Measurements from ENCODE around the gene HLA-DMA.
A peak's percentile ranks its signal among the peaks of the same experiment; 100 is the strongest.

Gene HLA-DMA

DNA sequence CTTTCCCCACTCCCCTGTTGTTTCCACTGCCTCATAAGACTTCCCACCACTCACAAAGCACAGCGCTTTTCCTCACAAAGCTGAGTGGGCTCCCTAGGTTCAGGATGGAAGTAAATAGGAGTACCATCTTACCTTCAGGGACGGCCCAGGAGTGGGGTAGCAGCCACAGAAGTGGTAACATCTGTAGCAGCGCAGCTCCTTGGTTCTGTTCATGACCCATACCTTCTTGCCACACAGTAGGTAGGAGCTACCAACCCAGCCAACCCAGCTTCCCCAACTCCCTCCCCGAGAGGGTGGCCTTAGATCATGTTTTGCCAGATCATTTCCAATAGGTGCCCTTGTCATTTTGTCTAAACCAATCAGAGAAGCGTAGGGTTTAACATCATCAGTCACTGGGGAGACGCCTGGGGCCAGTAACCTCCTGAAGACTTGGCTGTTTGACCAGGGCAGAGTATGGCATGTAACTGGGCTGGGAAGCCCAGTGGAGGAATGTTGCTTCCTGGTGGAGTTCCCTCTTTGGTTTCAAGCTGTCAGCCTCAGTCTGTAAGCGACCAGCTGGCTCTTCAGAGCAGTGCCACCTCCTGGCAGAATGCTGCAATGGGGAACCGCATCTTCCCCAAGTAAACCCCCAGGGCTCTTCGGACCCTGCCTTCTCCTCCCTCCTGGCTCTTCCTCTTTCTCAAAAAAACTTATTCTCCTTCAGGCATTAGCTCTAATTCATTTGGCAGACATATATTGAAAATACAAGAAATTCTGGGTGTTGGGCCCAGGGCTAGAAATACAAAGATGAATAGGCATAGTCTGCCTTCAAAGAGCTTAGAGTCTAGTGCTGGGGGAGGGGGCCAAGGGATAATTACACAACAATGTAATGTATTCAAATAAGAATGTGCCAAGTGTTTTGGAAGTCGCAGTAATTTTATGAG, at the start of gene HLA-DMA:
TSS of gene HLA-DMA (minus strand) at position 281 of the 923 bp plus-strand sequence. CDS start at position 220, 61 bp downstream.
- DNase-seq (ENCODE audit: low spot score) = peak; percentile 89

DNA sequence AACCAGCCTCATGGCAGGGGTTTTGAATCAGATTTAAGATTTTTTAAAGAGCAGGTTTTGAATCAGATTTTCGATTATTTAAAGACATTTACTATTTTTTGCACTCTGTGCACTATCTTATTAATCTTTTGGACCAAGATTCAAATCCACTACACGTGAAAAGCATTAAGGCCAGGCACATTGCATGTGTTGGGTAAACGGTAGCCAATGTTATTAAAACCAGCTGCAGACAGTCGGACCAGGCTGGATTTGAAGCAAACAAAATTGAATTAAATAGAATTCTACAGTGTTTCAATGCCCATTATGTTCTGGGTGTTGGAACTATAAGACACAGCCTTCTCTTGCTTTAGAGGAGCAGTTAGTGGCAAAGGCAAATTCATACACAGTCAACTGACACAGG, 48.8 kb upstream of the HLA-DMA start:
- DNase-seq (ENCODE audit: low spot score) = no peak

DNA sequence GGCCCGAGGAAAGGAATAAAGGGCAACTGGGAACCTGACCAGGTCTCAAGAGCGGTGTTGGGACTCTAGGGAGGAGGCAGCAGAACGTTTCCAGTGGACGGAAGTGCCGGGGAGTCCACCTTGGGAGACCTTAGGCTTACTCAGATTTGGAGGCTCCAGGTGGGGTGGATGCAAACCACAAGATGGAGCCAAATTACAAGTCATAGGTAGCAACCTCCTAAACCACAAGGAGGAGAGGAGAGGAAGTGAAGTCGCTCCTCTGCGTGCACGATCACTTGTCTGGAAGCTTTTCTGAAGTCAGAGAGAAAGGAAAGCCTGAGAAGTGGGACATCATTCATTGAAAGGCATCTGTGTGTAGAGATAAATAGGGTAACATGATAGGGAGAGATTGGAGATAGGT, 47.2 kb upstream of the HLA-DMA start:
- no peak for DNase-seq (ENCODE audit: low spot score)

DNA sequence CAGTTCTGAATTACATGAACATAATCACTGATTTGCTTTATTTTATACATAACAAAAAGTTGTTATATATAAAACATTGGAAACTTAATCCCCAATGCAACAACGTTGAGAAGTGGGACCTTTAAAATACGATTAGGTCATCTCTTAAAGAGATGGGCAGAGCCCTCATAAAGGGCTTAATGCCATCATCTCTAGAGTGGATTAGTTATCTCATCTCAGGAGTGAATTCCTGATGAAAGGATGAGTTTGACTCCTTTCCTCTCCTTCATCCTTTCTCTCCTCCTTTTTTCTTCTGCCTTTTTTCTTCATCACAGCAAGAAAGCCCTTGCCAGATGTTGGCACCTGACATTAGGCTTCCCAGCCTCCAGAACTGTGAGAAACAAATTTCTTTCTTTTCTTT, 42.6 kb upstream of the HLA-DMA start:
- DNase-seq (ENCODE audit: low spot score) = no peak

DNA sequence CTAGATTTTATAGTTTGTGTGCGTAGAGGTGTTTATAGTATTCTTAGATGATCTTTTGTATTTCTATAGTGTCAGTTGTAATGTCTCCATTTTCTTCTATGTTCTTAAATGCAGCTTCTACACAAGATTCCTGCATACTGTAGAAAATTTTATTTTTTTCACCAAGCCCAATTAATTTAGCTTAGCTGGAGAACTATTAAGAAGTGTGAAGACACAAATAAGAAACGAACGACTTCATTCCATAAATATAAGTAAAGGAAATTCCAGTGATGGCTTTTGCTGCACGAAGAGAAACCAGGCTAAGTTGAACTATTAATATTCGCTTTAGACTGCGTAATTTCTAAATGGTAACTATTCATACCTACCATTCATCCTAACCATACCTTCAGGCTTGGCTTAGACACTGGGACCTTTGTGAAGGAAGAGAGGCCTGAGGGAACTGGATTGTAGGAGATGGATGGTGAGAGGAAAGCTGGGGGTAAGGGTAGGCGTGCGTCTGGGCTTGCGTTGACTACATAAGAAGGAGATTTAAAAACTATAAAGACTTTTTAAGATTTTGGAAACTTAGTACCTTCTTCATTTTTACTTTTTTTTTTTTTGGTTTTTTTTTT, 40.6 kb upstream of the HLA-DMA start:
- no peak for DNase-seq (ENCODE audit: low spot score)

DNA sequence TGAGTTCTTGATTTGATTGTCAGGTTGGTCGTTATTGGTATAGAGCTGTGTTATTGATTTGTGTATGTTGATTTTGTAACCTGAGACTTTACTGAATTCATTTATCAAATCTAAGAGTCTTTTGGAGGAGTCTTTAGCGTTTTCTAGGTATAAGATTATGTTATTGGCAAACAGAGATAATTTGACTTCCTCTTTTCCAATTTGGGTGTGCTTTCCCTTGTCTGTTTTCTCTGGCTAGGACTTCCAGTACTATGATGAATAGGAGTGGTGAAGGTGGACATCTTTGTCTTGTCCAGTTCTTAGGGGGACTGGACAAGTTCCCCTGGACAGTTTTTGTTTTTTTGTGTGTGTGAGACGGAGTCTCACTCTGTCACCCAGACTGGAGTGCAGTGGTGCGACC, 39.1 kb upstream of the HLA-DMA start:
- DNase-seq (ENCODE audit: low spot score) = no peak

DNA sequence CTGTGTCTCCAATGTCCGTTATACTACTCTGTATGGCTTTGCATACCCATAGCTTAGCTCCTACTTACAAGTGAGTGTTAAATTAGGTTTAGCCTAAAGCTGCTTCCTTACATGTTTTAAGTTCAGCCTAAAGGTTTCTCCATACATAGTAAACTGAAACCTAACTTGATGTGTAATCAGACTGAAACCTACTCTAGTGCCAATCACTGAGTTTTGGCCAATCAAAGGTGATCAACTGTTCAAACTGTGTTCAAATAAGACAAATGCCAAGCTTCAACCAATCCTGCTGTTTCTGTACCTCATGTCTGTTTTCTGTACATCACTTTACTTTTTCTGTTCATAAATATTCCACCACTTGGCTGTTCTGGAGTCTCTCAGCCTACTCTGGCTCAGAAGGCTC, 36.5 kb upstream of the HLA-DMA start:
- DNase-seq (ENCODE audit: low spot score) = no peak

DNA sequence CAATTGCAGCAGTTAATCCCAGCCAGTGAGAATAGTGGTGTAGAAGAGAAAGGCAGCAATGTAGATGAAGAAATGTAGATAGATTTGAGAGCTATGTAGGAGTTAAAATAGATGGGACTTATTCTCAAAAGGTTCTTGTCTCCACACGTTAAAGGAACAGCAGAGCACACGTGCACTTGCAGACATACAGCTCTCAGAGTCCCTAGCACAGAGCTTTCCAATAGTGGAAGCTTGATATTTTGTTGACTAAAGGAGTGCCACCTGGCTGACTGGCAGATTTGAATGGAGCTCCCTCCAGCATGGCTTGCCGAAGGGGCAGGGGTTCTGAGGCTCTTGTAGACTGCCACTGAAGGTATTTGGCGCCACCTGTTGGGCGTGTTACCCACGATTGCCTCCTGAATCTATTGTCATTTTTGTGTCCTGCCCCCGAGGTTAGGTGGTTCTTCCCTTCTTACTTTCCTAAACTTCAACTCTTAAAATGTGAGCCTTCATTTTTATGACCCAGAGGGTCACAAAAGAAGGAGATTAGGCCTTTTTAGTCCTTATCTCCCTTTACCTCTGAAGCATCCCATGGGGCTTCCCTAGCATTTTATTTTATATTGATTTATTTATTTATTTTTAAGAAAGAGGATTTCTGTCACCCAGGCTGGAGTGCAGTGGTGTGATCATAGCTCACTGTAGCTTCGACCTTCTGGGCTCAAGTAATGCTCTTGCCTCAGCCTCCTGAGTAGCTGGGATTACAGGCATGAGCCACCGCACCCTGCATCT, 31.9 kb upstream of the HLA-DMA start:
- peak; percentile 88 for DNase-seq (ENCODE audit: low spot score)

DNA sequence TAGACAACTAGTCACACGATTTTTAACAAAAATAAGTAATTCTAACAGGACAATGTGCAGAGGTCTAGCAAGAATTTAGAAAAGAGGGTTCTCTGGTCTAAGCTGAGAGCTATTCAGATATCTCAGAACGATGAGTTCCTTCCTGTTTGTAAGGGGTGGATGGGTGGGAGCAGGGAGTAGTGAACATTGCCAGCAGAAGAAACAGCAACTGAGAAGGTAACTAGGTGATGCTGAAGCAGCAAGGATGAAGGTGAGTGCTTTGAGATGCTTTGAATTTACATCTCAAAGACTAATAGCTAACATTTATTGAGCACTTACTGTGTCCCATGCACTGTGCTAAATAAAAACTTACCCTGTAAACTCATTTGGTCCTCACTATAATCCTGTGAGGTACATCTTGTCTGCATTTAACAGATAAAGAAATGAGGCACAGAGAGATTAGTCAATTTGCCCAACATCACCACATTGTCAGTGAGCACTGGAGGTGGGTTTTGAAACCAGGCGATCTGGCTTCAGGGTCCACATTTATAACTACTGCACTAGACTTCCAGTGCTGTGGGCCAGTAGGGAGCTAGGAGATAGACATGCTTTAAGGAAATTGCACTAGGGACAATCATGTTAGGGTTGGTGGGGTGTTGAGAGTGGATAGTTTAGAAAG, 31.2 kb upstream of the HLA-DMA start:
- DNase-seq (ENCODE audit: low spot score) = no peak

DNA sequence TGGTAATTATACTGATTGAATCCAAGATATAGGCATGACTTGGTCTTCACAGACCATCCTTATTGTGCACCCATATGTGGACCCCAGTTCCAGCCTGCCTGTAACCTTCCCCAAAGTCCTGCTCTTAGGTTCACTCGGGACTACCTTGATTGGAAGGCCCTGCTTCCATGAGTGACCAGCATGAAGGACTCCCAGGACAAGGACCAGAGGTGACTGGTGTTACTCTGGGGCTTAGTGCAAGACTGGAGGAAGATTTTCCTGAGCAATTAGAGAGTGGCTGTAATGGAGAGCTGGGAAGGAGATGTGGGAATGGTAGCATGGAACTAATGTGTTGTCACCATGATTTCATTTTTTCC, 30.6 kb upstream of the HLA-DMA start:
- no peak for DNase-seq (ENCODE audit: low spot score)

DNA sequence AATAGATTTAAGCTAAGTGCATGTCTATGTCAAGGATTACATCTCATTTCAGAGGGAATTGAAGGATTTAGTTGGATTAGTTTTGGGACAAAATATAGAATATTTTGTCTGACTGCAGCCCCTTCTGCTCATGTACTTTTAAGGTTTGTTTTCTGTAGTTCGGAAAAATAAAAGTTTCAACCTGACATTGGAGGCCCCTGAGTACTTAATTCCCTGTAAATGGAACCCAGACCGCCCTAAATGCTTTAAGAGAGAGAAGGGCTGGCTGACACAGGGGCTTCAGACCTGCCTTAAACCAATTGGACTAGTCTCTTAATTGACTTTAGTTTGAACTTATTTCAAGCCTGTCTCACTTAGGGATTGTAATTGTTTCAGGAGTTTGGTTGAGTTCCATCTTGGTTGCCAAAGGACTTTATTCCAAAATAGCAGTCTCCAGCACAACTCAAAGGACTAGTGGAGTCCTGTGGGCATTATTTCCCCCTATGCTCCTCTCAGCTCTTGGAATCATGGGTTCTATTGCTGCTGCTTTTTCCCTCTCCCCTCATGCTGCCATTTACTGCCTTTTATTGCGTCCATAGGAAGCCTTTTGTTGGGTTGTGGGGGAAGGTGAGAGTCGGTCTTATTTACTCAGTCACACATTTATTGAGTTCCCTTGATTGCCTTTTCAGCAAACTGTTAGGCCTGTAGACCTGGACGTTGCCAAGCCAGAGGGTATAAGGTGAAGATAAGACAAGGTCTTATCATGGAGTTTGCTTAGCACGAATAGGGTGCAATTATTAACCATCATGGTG, 30.0 kb upstream of the HLA-DMA start:
- DNase-seq (ENCODE audit: low spot score) = no peak

DNA sequence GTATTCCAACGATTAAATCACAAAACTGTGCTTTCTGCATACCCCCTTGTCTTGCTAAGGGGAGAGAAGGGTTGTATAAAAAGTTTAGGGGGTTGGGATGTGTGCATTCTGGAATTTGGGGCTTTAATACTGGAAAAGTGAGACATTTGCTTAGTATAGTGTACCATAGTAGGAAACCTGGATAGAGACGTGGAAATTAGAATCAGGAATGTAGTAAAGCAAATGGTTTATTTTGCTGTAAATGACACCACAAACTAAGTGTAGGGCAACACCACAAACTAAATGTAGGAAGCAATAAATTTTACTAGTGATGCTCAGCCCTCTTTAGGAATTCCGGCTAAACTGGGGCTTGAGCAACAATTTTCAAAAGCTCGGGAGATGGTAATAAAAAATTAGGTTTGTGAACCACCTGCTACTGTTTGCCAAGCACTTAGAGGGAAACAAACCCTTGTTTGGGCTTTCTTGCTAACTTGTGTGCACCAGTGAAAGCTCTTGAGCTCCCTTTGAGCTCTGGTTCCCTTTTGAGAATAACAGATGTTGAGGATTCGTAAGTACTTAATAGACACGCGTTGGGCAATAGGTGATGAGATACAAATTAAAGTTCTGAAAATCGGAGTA, 29.3 kb upstream of the HLA-DMA start:
- no peak for DNase-seq (ENCODE audit: low spot score)

DNA sequence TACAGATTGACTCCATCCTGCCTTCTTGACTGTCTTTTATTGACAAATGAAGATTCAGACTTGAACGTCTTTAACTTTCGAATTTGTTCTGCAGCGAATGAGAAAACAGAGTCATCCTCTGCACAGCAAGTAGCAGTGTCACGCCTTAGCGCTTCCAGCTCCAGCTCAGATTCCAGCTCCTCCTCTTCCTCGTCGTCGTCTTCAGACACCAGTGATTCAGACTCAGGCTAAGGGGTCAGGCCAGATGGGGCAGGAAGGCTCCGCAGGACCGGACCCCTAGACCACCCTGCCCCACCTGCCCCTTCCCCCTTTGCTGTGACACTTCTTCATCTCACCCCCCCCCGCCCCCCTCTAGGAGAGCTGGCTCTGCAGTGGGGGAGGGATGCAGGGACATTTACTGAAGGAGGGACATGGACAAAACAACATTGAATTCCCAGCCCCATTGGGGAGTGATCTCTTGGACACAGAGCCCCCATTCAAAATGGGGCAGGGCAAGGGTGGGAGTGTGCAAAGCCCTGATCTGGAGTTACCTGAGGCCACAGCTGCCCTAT, 27.7 kb upstream of the HLA-DMA start:
- no peak for DNase-seq (ENCODE audit: low spot score)

DNA sequence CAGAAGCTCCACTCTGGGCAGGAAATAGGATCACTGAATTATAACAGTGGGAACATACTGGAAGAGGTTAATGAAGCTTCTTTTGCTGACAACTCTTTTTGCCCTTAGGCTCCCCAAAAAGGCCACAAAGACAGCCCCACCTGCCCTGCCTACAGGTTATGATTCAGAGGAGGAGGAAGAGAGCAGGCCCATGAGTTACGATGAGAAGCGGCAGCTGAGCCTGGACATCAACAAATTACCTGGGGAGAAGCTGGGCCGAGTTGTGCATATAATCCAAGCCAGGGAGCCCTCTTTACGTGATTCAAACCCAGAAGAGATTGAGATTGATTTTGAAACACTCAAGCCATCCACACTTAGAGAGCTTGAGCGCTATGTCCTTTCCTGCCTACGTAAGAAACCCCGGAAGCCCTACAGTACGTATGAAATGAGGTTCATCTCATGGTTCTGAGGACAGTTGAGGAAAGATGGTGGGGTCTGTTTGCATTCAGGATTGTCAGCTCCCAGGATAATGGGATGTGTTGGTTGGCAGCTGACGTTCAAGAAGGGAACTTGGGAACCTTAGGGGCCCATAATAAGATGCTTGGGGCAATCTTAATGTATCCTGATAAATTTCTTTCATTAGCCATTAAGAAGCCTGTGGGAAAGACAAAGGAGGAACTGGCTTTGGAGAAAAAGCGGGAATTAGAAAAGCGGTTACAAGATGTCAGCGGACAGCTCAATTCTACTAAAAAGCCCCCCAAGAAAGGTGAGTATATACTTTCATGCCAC, 27.0 kb upstream of the HLA-DMA start:
- DNase-seq (ENCODE audit: low spot score) = no peak

DNA sequence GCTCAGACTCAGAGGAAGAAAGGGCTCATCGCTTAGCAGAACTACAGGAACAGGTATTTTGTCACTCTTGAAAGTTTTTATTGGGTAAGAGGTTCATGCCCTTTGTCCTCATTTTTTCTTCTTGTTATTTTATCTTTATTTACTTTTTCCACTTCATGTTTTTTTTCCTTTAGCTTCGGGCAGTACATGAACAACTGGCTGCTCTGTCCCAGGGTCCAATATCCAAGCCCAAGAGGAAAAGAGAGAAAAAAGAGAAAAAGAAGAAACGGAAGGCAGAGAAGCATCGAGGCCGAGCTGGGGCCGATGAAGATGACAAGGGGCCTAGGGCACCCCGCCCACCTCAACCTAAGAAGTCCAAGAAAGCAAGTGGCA, 25.0 kb upstream of the HLA-DMA start:
- no peak for DNase-seq (ENCODE audit: low spot score)

DNA sequence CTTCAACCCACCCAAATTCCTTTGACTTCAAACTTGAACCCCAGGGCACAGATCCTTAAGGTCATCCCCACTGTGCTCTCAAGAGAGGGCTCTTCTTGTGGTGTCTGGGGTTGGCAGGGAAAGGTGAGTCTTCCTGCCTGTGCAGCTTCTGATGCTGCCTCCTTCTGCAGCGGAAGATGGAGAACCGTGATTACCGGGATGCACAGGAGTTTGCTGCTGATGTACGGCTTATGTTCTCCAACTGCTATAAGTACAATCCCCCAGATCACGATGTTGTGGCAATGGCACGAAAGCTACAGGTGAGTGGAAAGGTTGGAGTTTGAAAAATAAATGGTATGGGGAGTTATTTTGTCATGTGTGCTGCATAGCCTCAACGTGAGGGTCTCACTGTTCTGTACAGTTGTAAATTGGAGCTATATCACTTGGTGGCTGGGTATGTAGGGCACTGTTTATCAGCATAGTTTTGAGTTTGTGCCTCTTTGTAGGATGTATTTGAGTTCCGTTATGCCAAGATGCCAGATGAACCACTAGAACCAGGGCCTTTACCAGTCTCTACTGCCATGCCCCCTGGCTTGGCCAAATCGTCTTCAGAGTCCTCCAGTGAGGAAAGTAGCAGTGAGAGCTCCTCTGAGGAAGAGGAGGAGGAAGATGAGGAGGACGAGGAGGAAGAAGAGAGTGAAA, 24.5 kb upstream of the HLA-DMA start:
- no peak for DNase-seq (ENCODE audit: low spot score)

DNA sequence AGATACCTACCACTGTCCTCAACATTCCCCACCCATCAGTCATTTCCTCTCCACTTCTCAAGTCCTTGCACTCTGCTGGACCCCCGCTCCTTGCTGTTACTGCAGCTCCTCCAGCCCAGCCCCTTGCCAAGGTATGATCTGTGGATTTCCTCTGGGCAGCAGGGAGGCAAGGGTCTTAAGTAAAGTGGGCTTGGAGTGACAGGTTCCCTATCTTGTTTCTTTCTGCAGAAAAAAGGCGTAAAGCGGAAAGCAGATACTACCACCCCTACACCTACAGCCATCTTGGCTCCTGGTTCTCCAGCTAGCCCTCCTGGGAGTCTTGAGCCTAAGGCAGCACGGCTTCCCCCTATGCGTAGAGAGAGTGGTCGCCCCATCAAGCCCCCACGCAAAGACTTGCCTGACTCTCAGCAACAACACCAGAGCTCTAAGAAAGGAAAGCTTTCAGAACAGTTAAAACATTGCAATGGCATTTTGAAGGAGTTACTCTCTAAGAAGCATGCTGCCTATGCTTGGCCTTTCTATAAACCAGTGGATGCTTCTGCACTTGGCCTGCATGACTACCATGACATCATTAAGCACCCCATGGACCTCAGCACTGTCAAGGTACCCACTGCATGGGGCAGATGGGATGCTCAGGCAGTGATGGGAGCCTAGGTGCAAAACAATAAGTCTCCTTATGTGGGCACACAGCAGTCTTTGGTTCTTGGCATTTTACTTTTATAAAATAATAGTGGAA, 23.6 kb upstream of the HLA-DMA start:
- DNase-seq (ENCODE audit: low spot score) = no peak

DNA sequence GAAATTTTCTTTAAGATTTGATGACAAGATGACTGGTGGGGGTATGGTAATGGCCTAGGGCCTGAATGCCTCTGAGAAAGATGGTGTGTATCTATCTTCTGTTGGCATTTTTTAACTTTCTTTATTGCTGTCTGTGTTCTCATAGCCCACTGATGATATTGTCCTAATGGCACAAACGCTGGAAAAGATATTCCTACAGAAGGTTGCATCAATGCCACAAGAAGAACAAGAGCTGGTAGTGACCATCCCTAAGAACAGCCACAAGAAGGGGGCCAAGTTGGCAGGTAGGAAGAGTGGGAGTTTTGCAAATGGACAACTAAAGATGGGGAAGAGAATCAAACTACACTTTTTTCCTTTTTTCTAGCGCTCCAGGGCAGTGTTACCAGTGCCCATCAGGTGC, 23.0 kb upstream of the HLA-DMA start:
- no peak for DNase-seq (ENCODE audit: low spot score)
